H1 (cell line): ENCODE measurements around the gene FAM170B. TPM values are rescaled to one million over a fixed set of nuclear protein-coding genes. Genes with fewer than 3 reads are reported as not detected.
A peak's percentile ranks its signal among the peaks of the same experiment; 100 is the strongest.

Experiments used
- CTCF ChIA-PET: fragments of 300-600 bp; sonication (Branson Sonifier 250); formaldehyde crosslinking; loops from one replicate; lab custom pipeline; 2021; ENCODE audit not compliant: partially characterized antibody; lab: Charles Lee
- POLR2A ChIA-PET: fragments of 300-600 bp; sonication (Branson Sonifier 250); formaldehyde crosslinking; loops from one replicate; lab custom pipeline; 2021; ENCODE audit warnings: inconsistent platforms; ENCODE audit not compliant: partially characterized antibody; lab: Charles Lee
- DNase-seq, 2 experiments: peaks; one replicate each; pipeline versions ENCODE4 v3.0.0 to v3.0.0-alpha.2; 2010 to 2022; ENCODE audit warnings: low spot score in 2 of 2, low read depth in 1 of 2, mixed read lengths in 1 of 2
- FAIRE-seq: peaks from 2 replicates; lab custom pipeline; 2011; peaks lifted over from hg19 to GRCh38; lab: Jason Lieb, UNC
- H2AFZ ChIP-seq: 2 replicates; pipeline ENCODE4 v1.8.1; 2012; ENCODE audit warnings: low read length, inconsistent platforms
- H2AK5ac ChIP-seq: 2 replicates; pipeline ENCODE4 v1.6.1; 2013; ENCODE audit warnings: low read depth, low read length
- H2BK120ac ChIP-seq: replicated peaks from 2 replicates; pipeline ENCODE3; 2013; ENCODE audit warnings: low read depth, low read length, inconsistent platforms
- H2BK12ac ChIP-seq: 2 replicates; pipeline ENCODE4 v1.6.1; 2013; ENCODE audit warnings: low read depth, low read length
- H2BK15ac ChIP-seq: 2 replicates; pipeline ENCODE4 v1.6.1; 2013; ENCODE audit warnings: low read length
- H2BK20ac ChIP-seq: 2 replicates; pipeline ENCODE4 v1.6.1; 2013; ENCODE audit warnings: low read length
- H2BK5ac ChIP-seq: 2 replicates; pipeline ENCODE4 v1.6.1; 2013; ENCODE audit warnings: low read depth, low read length
- H3K14ac ChIP-seq: 2 replicates; pipeline ENCODE4 v1.6.1; 2013; ENCODE audit warnings: inconsistent platforms; ENCODE audit not compliant: insufficient read length
- H3K18ac ChIP-seq: 2 replicates; pipeline ENCODE4 v1.6.1; 2013; ENCODE audit warnings: low read length; ENCODE audit errors: extremely low read depth
- H3K23ac ChIP-seq: 2 replicates; pipeline ENCODE4 v1.6.1; 2013; ENCODE audit warnings: inconsistent platforms; ENCODE audit not compliant: insufficient read length
- H3K23me2 ChIP-seq: 2 replicates; pipeline ENCODE4 v1.6.1; 2013; ENCODE audit warnings: low read depth, low read length
- H3K27ac ChIP-seq: 2 replicates; pipeline ENCODE4 v1.6.1; 2011; ENCODE audit warnings: low read depth, low read length, inconsistent platforms
- H3K27me3 ChIP-seq, 4 experiments: replicated peaks in 1 of 4; 1 replicate in 1 of 4; 2 replicates in 3 of 4; pipeline versions ENCODE4 v1.6.1 to v1.8.1; 2011 to 2013; ENCODE audit warnings: low read length in 3 of 4, mild to moderate bottlenecking in 3 of 4, inconsistent platforms in 2 of 4, mixed read lengths in 2 of 4, moderate library complexity in 1 of 4; ENCODE audit not compliant: control insufficient read depth in 3 of 4, insufficient read depth in 3 of 4; ENCODE audit errors: extremely low read depth in 1 of 4
- H3K36me3 ChIP-seq, 4 experiments: 2 replicates each; pipeline versions ENCODE4 v1.6.1 to v1.8.1; 2011 to 2013; ENCODE audit warnings: mild to moderate bottlenecking in 4 of 4, low read length in 3 of 4, moderate library complexity in 2 of 4, control low read depth in 1 of 4, inconsistent platforms in 1 of 4; ENCODE audit not compliant: insufficient read depth in 4 of 4, control insufficient read depth in 2 of 4
- H3K4ac ChIP-seq: replicated peaks from 2 replicates; pipeline ENCODE3; 2013; ENCODE audit warnings: low read length, low read depth, mixed read lengths, inconsistent platforms; ENCODE audit not compliant: insufficient read length
- H3K4me1 ChIP-seq, 4 experiments: replicated peaks in 1 of 4; 1 replicate in 1 of 4; 2 replicates in 3 of 4; pipeline versions ENCODE4 v1.6.1 to v1.8.1; 2011 to 2013; ENCODE audit warnings: low read length in 3 of 4, inconsistent platforms in 2 of 4, mixed read lengths in 1 of 4; ENCODE audit not compliant: insufficient read depth in 4 of 4, control insufficient read depth in 3 of 4
- H3K4me2 ChIP-seq, 2 experiments: 2 replicates each; pipeline versions ENCODE4 v1.6.1 to v1.8.1; 2011 to 2013; ENCODE audit warnings: low read depth in 2 of 2, low read length in 2 of 2, control low read depth in 1 of 2, inconsistent platforms in 1 of 2, mild to moderate bottlenecking in 1 of 2; ENCODE audit not compliant: insufficient read depth in 1 of 2
- H3K4me3 ChIP-seq, 4 experiments: fragments of 200-600, 300-600 bp in 1 of 4; sonication (generic), shearing (Covaris generic), sonication (Bioruptor Twin) in 1 of 4; 2 replicates each; pipeline versions ENCODE4 v1.5.1 to v1.8.1; 2011 to 2016; ENCODE audit warnings: low read length in 4 of 4, low read depth in 3 of 4, control low read depth in 2 of 4, inconsistent platforms in 2 of 4, mild to moderate bottlenecking in 2 of 4, mixed read lengths in 1 of 4, moderate library complexity in 1 of 4; ENCODE audit not compliant: insufficient read depth in 2 of 4; ENCODE audit errors: extremely low read depth in 1 of 4
- H3K56ac ChIP-seq: replicated peaks from 2 replicates; pipeline ENCODE3; 2013; ENCODE audit warnings: low read depth, mild to moderate bottlenecking, mixed read lengths, low read length, inconsistent platforms; ENCODE audit not compliant: insufficient read length
- H3K79me1 ChIP-seq: 2 replicates; pipeline ENCODE4 v1.6.1; 2013; ENCODE audit warnings: low read depth, low read length, control low read depth
- H3K79me2 ChIP-seq, 2 experiments: 2 replicates each; pipeline versions ENCODE4 v1.6.1 to v1.8.1; 2012 to 2013; ENCODE audit warnings: low read length in 2 of 2, mild to moderate bottlenecking in 2 of 2, inconsistent platforms in 1 of 2; ENCODE audit not compliant: insufficient read depth in 2 of 2, control insufficient read depth in 1 of 2
- H3K9ac ChIP-seq, 4 experiments: replicated peaks in 1 of 4; 1 replicate in 1 of 4; 2 replicates in 3 of 4; pipeline versions ENCODE4 v1.6.1 to v1.8.1; 2011 to 2013; ENCODE audit warnings: low read depth in 3 of 4, low read length in 3 of 4, control low read depth in 2 of 4, mild to moderate bottlenecking in 2 of 4, moderate library complexity in 2 of 4, inconsistent platforms in 1 of 4; ENCODE audit errors: extremely low read depth in 1 of 4
- H3K9me3 ChIP-seq, 2 experiments: 2 replicates each; pipeline versions ENCODE4 v1.6.1 to v1.8.1; 2012 to 2013; ENCODE audit warnings: mild to moderate bottlenecking in 2 of 2, moderate library complexity in 2 of 2, control low read depth in 1 of 2, inconsistent platforms in 1 of 2, low read depth in 1 of 2, low read length in 1 of 2, mixed read lengths in 1 of 2; ENCODE audit not compliant: insufficient read depth in 2 of 2
- H4K20me1 ChIP-seq, 2 experiments: replicated peaks in 1 of 2; 2 replicates each; pipeline versions ENCODE3 to v1.8.1; 2011 to 2013; ENCODE audit warnings: inconsistent platforms in 2 of 2, low read length in 2 of 2, mild to moderate bottlenecking in 1 of 2; ENCODE audit not compliant: insufficient read depth in 2 of 2, control insufficient read depth in 1 of 2
- H4K5ac ChIP-seq: 2 replicates; pipeline ENCODE4 v1.6.1; 2013; ENCODE audit warnings: low read length, low read depth, mixed read lengths, inconsistent platforms; ENCODE audit not compliant: insufficient read length
- H4K8ac ChIP-seq: 2 replicates; pipeline ENCODE4 v1.8.0; 2013; ENCODE audit warnings: mild to moderate bottlenecking, moderate library complexity, low read length, inconsistent platforms; ENCODE audit not compliant: insufficient read depth; ENCODE audit errors: extremely low read depth
- H4K91ac ChIP-seq: replicated peaks from 2 replicates; pipeline ENCODE3; 2013; ENCODE audit warnings: low read length, mixed read lengths, inconsistent platforms; ENCODE audit not compliant: insufficient read length
- CBX8 ChIP-seq: fragments of 300-800, 300-1000 bp; sonication (generic); IDR thresholded peaks from 2 replicates; pipeline ENCODE4 v1.7.1; 2016; ENCODE audit warnings: low read depth, low read length, borderline replicate concordance
- GABPA ChIP-seq: IDR thresholded peaks from 2 replicates; pipeline ENCODE4 v1.6.1; 2011; ENCODE audit warnings: mild to moderate bottlenecking, low read length, moderate library complexity, borderline replicate concordance; ENCODE audit not compliant: insufficient read depth
- HDAC2 ChIP-seq, 2 experiments: fragments of 300-600 bp in 1 of 2; sonication (generic) in 1 of 2; IDR thresholded peaks; 2 replicates each; pipeline ENCODE4 v1.6.1; 2011 to 2012; ENCODE audit warnings: low read depth in 2 of 2, low read length in 2 of 2, mild to moderate bottlenecking in 2 of 2, moderate library complexity in 2 of 2, borderline replicate concordance in 1 of 2, inconsistent platforms in 1 of 2
- NRF1 ChIP-seq: IDR thresholded peaks from 2 replicates; pipeline ENCODE4 v1.6.1; 2011; ENCODE audit warnings: mild to moderate bottlenecking, low read depth, low read length, improper control_type of control experiment
- RAD21 ChIP-seq, 2 experiments: IDR thresholded peaks in 1 of 2; conservative IDR thresholded peaks in 1 of 2; 2 replicates each; pipeline ENCODE4 v1.6.1; 2011; ENCODE audit warnings: low read depth in 2 of 2, low read length in 2 of 2, improper control_type of control experiment in 1 of 2, inconsistent platforms in 1 of 2, mild to moderate bottlenecking in 1 of 2, moderate library complexity in 1 of 2
- RNF2 ChIP-seq: fragments of 200-900, 300-1000 bp; sonication (generic); IDR thresholded peaks from 2 replicates; pipeline ENCODE4 v1.7.1; 2016; ENCODE audit warnings: borderline replicate concordance, low read depth, mild to moderate bottlenecking, antibody characterized with exemption, low read length; ENCODE audit not compliant: poor library complexity, severe bottlenecking; ENCODE audit errors: missing control alignments
- WGBS, 2 experiments: shearing (Covaris generic) in 1 of 2; methylation state at CpG; one replicate each; pipeline versions ENCODE4 v1.1.6 to v1.1.7; 2013 to 2015; ENCODE audit warnings: low lambda C conversion rate in 2 of 2, mixed read lengths in 2 of 2, inconsistent platforms in 1 of 2, low coverage in 1 of 2, missing lambda C conversion rate in 1 of 2; ENCODE audit not compliant: insufficient replicate concordance in 2 of 2, insufficient coverage in 1 of 2, insufficient read length in 1 of 2; ENCODE audit errors: extremely low coverage in 1 of 2, missing lambda C conversion rate in 1 of 2; 5-methylcytosine and 5-hydroxymethylcytosine counted together
- polyA plus RNA-seq, 7 experiments: library from polyadenylated mRNA; depleted of rRNA in 3 of 7; stranded (reverse) in 5 of 7; unstranded in 2 of 7; fragments of >200 nt in 5 of 7; fragments of 200-250 nt in 2 of 7; gene quantifications; 1 replicate in 5 of 7; 2 replicates in 1 of 7; 4 replicates in 1 of 7; pipeline versions ENCODE4 v1.2.1 to v1.2.3, GENCODE V29; 2011 to 2013; ENCODE audit warnings: missing spikeins in 2 of 7, mixed read lengths in 2 of 7
- total RNA-seq: library from RNA; stranded (reverse); fragmentation: NEBNext Ultra II Directional; extraction: Animal tissue kit (Norgen Biotek cat#: 25700); gene quantifications from 2 replicates; pipeline ENCODE4 v1.2.1, GENCODE V29; 2021
- TF ChIP-seq, protein P1 (sequence below): IDR thresholded peaks from 2 replicates; pipeline ENCODE4 v1.6.1; 2011; ENCODE audit warnings: low read length, improper control_type of control experiment
- TF ChIP-seq, protein P2 (sequence below): IDR thresholded peaks from 2 replicates; pipeline ENCODE4 v1.6.1; 2012; ENCODE audit warnings: inconsistent platforms

Gene FAM170B
- total and polyA plus RNA-seq, 2 of the 8 experiments (the other 6 are each of a cell fraction or from before 2014, with no cell fraction given): not detected

DNA sequence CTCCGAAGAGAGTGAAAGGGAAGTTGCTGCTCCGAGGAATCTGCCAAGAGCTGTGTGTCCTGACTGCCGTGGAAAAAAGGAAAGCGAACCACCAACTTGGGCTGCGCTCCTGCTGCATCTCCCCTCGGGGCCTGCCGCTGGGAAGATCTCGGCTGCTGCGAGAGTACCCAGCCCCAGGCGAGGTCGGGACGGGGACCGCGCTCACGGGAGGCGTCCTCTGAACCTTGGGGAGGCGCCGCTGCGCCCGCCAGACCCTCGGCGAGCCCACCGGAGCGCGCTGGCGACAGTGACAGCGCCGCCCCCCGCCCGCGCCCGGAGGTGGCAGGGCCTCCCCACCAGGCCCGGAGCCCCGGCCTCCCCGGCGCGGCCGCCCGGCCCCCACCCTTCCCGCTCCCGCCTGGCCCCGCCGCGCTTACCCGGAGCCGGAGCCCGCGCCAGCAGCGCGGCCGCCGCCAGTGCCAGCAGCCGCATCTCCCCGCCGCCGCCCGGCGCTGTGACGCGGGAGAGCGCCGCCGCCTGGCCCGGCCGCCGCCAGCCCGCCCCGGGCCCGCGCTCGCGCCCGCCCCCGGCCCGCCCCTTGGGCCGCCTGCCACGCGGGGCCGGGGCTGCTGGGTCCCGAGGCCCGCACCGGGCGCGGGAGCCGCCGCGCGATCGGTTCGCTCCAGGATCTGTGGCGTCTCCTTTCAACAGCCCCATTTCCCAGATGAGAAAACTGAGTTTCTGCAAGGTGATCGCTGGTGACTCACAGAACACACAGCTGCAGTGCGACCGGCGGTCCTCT is 18.6 kb downstream of the FAM170B start, which contains the start of gene VSTM4:
Gene VSTM4 (minus strand): TSS at position 508 of the 781 bp plus-strand sequence. CDS start 37 bp downstream, at position 471.
- no peak within 1 kb of the TSS for H3K4ac ChIP-seq
- DNase-seq (peak in 1 of 2 experiments; percentile 68), FAIRE-seq (no peak)
- no peak within 1 kb of the TSS for H3K14ac ChIP-seq
- ChIA-PET CTCF (interaction anchor here (1.4 kb wide), 1 partner anchor 107 kb away, joined by 3 read pairs; no protein-coding TSS in a partner anchor), POLR2A (no interaction called here)
- no peaks in the 10 kb centered on the region for H3K79me2 ChIP-seq
- H3K56ac ChIP-seq: no peak within 1 kb of the TSS
- H2BK12ac ChIP-seq: no peak within 1 kb of the TSS
- no peak within 1 kb of the TSS for H4K91ac ChIP-seq
- WGBS, 2 experiments: 9% methylated on average over 26 of the region's 95 CpGs; no CpG with 5 or more reads in 1 of the 2 experiments
- no peak within 1 kb of the TSS for H2BK120ac ChIP-seq
- no peak within 1 kb of the TSS for H2BK15ac ChIP-seq
- peak within 1 kb of the TSS; percentile 54 to 70 (median 60) for H3K4me3 ChIP-seq
- H4K5ac ChIP-seq: no peak within 1 kb of the TSS
- peak within 1 kb of the TSS; percentile 35 for H2AFZ ChIP-seq
- peak within 1 kb of the TSS; percentile 88 for H4K8ac ChIP-seq
- H3K4me1 ChIP-seq: no peaks in the 10 kb centered on the region
- no peak within 1 kb of the TSS for H3K23ac ChIP-seq
- no peaks in the 10 kb centered on the region for H3K79me1 ChIP-seq
- H3K36me3 ChIP-seq: no peaks in the 10 kb centered on the region
- H2BK20ac ChIP-seq: no peak within 1 kb of the TSS
- no peak within 1 kb of the TSS for H2AK5ac ChIP-seq
- no peaks in the 10 kb centered on the region for H4K20me1 ChIP-seq
- peaks cover 0 to 11% (median 6%) of the 10 kb centered on the region in 4 experiments; a peak in 5 of 7 replicates for H3K27me3 ChIP-seq
- H3K23me2 ChIP-seq: peaks cover 3% of the 10 kb centered on the region; the same call in 1 of the 2 replicates
- H2BK5ac ChIP-seq: no peak within 1 kb of the TSS
- H3K27ac ChIP-seq: no peak within 1 kb of the TSS
- peak within 1 kb of the TSS; percentile 68 to 87 for H3K4me2 ChIP-seq
- H3K18ac ChIP-seq: 0 out of 2 replicates have a peak within 1 kb of the TSS, but pooled peaks have one; percentile 24
- H3K9me3 ChIP-seq: no peaks in the 10 kb centered on the region
- peak within 1 kb of the TSS; percentile 38 to 74 (median 60); a peak in 6 of 7 replicates for H3K9ac ChIP-seq
- TF ChIP-seq NRF1 (no peak), RNF2 (no peak), CBX8 (no peak), RAD21 (IDR thresholded peaks at IDR 0.05 in 1 of 2, conservative IDR thresholded peaks at IDR 0.05 in 1 of 2; ENCODE audit: low read depth in 2 of 2, low read length in 2 of 2) (no peak), HDAC2 (IDR thresholded peaks at IDR 0.05; ENCODE audit: borderline replicate concordance in 1 of 2, low read depth in 2 of 2, low read length in 2 of 2) (peak in 1 of 2 experiments; percentile 67; a peak in 1 of 4 replicates), GABPA (no peak)
- TF ChIP-seq, protein P1, sequence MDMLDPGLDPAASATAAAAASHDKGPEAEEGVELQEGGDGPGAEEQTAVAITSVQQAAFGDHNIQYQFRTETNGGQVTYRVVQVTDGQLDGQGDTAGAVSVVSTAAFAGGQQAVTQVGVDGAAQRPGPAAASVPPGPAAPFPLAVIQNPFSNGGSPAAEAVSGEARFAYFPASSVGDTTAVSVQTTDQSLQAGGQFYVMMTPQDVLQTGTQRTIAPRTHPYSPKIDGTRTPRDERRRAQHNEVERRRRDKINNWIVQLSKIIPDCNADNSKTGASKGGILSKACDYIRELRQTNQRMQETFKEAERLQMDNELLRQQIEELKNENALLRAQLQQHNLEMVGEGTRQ: no peak
- TF ChIP-seq, protein P2, sequence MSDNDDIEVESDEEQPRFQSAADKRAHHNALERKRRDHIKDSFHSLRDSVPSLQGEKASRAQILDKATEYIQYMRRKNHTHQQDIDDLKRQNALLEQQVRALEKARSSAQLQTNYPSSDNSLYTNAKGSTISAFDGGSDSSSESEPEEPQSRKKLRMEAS: 0 out of 2 replicates have a peak, but pooled peaks have one; percentile 7
